ENCODE results near the gene GMEB1.
"Not testable (repeated sequence)": the region's sequence is repeated elsewhere in the genome, so short reads cannot be mapped to it uniquely, and the experiment has no call there.

- not testable (repeated sequence) for TF ChIP-seq CTCF, EP300, POLR2A, POLR2AphosphoS5 (IDR thresholded peaks at IDR 0.05)
Observed at GRCh38 chr1:28653870-28654269, 14.7 kb upstream of the GMEB1 start.
